ACC112 (cell line): ENCODE measurements around the gene CIRBP.
A peak's percentile ranks its signal among the peaks of the same experiment; 100 is the strongest.

Source experiments
- H2AFZ ChIP-seq: fragments of 200-600 bp; sonication (generic); one replicate; pipeline ENCODE4 v1.6.0; 2017; ENCODE audit warnings: antibody characterized with exemption, low read length; ENCODE audit not compliant: unreplicated experiment
- H3K27ac ChIP-seq: fragments of 200-600 bp; sonication (generic); 2 replicates; pipeline ENCODE4 v1.5.1; 2014; ENCODE audit warnings: low read depth, mild to moderate bottlenecking, antibody characterized with exemption, low read length, moderate library complexity
- H3K27me3 ChIP-seq: fragments of 200-600 bp; sonication (generic); 2 replicates; pipeline ENCODE4 v1.6.1; 2014; ENCODE audit warnings: mild to moderate bottlenecking, antibody characterized with exemption, low read length, moderate library complexity, mixed read lengths; ENCODE audit not compliant: insufficient read depth
- H3K36me3 ChIP-seq: fragments of 200-600 bp; sonication (generic); 2 replicates; pipeline ENCODE4 v1.6.1; 2016; ENCODE audit warnings: mild to moderate bottlenecking, antibody characterized with exemption, low read length, moderate library complexity, mixed read lengths; ENCODE audit not compliant: insufficient read depth
- H3K4me1 ChIP-seq: fragments of 200-600 bp; sonication (generic); one replicate; pipeline ENCODE4 v1.6.1; 2016; ENCODE audit warnings: low read length, mixed read lengths; ENCODE audit not compliant: insufficient read depth, unreplicated experiment, control insufficient read depth
- H3K4me3 ChIP-seq: fragments of 200-600 bp; sonication (generic); 2 replicates; pipeline ENCODE4 v1.5.1; 2014; ENCODE audit warnings: mild to moderate bottlenecking, low read depth, low read length
- H3K79me2 ChIP-seq: fragments of 200-600 bp; sonication (generic); one replicate; pipeline ENCODE4 v1.6.0; 2016; ENCODE audit warnings: low read length; ENCODE audit not compliant: control insufficient read depth, unreplicated experiment, insufficient read depth

CIRBP gene

DNA sequence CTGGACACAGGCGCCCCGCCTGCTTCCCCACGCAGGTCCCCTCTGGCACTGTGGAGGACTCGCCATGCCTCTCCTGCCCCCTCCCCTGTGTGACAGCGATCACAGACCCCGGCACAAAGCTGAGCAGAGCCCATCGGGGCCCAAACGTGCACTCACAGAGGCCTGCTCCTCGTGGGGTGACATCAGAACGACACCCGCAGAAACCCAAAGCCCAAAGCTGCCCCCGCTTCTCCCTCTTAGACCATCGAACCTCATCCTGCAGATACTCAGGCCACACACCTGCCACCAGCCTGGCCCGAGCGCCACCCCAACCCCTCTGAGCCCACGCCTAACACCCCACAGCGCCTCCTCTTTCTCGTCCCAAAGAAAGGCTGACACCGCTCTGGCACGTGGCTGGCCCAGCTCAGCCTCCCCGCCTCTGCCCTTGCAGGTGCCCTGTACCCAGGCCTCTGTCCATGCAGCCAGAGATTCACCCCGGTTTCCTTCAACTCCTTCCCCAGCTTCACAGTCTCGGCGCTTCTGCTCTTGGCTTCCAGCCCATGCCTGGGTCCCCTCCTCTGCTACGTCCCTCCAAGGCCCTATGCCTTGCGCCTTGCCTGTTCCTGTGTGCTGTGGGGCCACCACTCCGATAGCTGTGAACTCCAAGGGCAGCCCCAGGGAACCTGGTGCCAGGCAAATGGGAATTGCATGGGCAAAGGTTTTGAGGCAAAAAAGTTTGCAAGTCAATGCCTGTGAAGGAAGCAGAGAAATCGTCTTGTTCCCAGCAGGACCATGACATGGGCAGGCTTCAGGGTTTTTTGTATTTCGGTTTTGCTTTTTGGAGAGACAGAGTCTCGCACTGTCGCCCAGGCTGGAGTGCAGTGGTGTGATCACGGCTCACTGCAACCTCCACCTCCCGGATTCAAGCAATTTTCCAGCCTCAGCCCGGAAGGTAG is 30.5 kb upstream of the CIRBP start:
- Histone ChIP-seq H3K27me3 (no peaks in the 10 kb centered on the region), H3K4me3 (peak overlapping the region; percentile 45), H3K79me2 (peaks cover 13% of the 10 kb centered on the region), H2AFZ (no peak overlapping the region), H3K27ac (no peak overlapping the region), H3K4me1 (peaks cover 17% of the 10 kb centered on the region), H3K36me3 (no peaks in the 10 kb centered on the region)

DNA sequence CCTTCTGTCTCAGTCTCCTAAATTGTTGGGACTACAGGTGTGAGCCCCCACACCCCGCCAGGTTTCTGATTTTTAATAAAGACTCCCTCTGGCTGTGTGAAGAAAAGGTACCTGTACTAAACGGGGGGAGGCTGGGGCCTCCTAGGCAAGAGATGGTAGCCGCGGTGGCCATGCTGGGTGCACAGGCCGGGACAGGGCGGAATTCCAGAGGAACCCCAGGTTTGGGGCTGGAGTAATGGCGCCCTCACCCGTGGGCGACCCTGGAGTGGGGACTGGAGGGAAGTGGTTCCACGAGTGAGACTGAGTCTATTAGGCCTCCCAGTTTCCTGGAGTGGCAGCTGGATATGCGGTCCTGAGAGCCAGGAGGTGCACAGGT is 29.7 kb upstream of the CIRBP start:
- Histone ChIP-seq H3K4me3 (no peak overlapping the region), H3K36me3 (no peaks in the 10 kb centered on the region), H3K27me3 (no peaks in the 10 kb centered on the region), H2AFZ (no peak overlapping the region), H3K27ac (no peak overlapping the region), H3K4me1 (peaks cover 22% of the 10 kb centered on the region), H3K79me2 (peaks cover 16% of the 10 kb centered on the region)

DNA sequence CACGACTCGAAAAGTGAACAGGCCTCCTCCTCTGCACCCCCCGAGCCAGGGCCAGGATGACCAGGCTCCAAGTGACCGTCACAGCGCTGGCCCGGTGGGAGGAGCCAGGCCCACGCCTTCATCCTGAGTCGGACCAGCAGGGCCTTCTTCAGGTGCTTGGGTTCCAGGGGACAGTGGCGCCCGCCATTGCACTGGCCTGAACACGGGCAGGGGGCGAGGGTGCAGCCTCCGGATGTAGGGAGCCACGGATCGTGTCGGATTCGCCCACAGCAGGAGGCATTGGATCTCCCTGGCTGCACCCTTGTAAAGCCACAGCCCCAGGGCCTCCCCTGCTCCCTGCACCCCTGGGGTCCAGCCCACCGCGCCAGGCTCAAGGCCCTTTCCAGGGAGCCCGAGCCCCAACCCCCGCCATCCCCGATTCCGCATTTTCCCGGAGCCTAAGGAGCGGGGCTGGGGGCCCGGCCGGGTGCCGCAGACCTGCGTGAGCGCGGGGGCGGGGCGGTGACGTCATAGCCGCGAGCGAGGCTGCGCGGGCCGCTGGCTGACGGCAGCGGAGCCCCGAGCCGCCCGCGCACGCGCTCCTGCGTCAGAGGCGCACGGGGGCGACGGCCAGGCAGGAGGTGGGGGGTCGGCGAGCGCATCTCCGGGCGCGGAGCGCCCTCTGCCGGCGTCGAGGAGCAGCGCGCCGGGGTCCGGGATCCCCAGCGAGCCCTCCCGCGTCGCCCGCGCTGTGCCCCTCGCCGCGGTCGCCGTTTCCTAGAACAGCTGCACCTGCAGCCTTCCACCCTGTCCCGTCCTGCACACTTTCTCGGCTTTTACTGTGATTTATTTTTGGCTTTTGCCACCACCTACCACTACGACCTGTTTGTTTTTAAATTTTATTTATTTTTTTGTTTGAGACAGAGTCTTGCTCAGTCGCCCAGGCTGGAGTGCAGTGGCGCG is 29.1 kb upstream of the CIRBP start:
- Histone ChIP-seq H3K4me1 (peaks cover 29% of the 10 kb centered on the region), H3K27ac (0 out of 2 replicates have a peak overlapping the region, but pooled peaks have one; percentile 19), H3K27me3 (no peaks in the 10 kb centered on the region), H2AFZ (peak overlapping the region; percentile 25), H3K4me3 (peak overlapping the region; percentile 69), H3K79me2 (peaks cover 16% of the 10 kb centered on the region), H3K36me3 (no peaks in the 10 kb centered on the region)

DNA sequence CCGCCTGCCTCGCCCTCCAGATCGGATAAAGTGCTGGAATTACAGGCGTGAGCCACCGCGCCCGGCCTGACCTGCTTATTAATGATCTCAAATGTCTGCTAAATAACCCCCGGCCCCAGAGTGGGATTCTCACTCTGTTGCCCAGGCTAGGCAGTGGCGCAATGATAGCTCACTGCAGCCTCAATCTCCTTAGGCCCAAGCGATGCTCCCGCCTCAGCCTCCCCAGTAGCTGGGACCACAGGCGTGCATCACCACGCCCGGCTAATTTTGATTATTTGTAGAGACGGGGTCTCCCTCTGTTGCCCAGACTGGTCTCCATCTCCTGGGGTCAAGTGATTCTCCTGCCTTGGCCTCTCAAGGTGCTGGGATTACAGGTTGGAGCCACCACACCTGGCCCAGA is 28.2 kb upstream of the CIRBP start:
- H3K4me3 ChIP-seq: peak overlapping the region; percentile 96
- H3K4me1 ChIP-seq: peaks cover 31% of the 10 kb centered on the region

DNA sequence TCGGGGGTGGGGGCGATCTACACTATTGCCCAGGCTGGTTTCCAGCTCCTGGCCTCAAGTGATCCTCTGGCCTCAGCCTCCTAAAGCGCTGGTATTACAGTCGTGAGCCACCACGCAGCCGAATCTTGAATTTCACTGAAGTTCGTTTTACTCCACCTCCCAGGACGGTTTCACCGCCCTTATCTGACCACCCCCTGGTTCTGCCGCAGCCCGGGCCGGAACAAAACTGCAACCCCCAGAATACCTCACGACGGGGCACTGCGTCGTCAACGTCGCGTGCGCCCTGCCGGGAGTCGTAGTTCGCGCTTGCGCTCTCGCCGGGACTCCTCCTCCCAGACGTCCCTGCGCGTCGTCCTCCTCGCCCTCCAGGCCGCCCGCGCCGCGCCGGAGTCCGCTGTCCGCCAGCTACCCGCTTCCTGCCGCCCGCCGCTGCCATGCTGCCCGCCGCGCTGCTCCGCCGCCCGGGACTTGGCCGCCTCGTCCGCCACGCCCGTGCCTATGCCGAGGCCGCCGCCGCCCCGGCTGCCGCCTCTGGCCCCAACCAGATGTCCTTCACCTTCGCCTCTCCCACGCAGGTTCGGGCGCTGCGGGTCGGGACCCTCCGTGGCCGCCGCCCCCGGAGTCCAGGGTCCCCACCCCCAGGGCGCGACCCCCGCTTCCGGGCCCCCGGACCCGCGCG is 27.6 kb upstream of the CIRBP start, which contains the start of gene ATP5F1D:
Gene ATP5F1D (plus strand): TSS at position 335 of the 679 bp plus-strand sequence. CDS start 100 bp downstream, at position 435.
- Histone ChIP-seq H3K4me3 (peak within 1 kb of the TSS; percentile 96), H3K4me1 (peaks cover 26% of the 10 kb centered on the region), H3K27ac (no peak within 1 kb of the TSS; the same call in 1 of the 2 replicates), H2AFZ (no peak within 1 kb of the TSS), H3K36me3 (no peaks in the 10 kb centered on the region), H3K79me2 (peaks cover 16% of the 10 kb centered on the region), H3K27me3 (no peaks in the 10 kb centered on the region)

More for the DNA sequence above, 28.2 kb upstream of the CIRBP start:
- peaks cover 16% of the 10 kb centered on the region for H3K79me2 ChIP-seq
- H3K27ac ChIP-seq: no peak overlapping the region
- no peaks in the 10 kb centered on the region for H3K36me3 ChIP-seq
- H2AFZ ChIP-seq: no peak overlapping the region
- no peaks in the 10 kb centered on the region for H3K27me3 ChIP-seq

DNA sequence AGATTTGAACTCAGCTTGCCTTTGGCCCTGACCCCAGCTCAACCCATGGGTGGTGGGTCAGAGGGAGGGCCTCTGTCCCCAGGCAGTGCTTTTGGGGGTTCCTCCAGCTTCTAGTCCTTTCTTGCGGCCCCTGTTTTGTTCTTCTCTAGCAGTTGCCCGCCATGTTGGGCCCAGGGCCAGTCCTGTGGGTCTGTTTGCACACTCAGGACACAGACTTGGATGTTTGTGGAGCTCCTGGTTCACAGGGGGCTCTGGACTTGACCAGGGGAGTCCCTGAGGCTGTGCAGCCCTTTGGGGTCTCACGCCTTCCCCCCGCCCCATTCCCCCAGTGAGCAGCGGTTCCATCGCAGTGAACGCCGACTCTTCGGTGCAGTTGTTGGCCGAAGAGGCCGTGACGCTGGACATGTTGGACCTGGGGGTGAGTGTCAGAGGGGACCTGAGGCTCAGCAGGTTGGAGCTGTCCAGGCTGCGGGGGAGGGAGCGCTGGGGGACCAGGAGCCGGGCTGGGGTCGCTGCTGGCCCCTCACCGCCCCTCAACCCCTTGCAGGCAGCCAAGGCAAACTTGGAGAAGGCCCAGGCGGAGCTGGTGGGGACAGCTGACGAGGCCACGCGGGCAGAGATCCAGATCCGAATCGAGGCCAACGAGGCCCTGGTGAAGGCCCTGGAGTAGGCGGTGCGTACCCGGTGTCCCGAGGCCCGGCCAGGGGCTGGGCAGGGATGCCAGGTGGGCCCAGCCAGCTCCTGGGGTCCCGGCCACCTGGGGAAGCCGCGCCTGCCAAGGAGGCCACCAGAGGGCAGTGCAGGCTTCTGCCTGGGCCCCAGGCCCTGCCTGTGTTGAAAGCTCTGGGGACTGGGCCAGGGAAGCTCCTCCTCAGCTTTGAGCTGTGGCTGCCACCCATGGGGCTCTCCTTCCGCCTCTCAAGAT is 25.1 kb upstream of the CIRBP start:
- Histone ChIP-seq H3K79me2 (peaks cover 16% of the 10 kb centered on the region), H3K4me3 (peak overlapping the region; percentile 96), H3K36me3 (no peaks in the 10 kb centered on the region), H3K27ac (0 out of 2 replicates have a peak overlapping the region, but pooled peaks have one; percentile 26), H3K27me3 (no peaks in the 10 kb centered on the region), H3K4me1 (peaks cover 29% of the 10 kb centered on the region), H2AFZ (no peak overlapping the region)

DNA sequence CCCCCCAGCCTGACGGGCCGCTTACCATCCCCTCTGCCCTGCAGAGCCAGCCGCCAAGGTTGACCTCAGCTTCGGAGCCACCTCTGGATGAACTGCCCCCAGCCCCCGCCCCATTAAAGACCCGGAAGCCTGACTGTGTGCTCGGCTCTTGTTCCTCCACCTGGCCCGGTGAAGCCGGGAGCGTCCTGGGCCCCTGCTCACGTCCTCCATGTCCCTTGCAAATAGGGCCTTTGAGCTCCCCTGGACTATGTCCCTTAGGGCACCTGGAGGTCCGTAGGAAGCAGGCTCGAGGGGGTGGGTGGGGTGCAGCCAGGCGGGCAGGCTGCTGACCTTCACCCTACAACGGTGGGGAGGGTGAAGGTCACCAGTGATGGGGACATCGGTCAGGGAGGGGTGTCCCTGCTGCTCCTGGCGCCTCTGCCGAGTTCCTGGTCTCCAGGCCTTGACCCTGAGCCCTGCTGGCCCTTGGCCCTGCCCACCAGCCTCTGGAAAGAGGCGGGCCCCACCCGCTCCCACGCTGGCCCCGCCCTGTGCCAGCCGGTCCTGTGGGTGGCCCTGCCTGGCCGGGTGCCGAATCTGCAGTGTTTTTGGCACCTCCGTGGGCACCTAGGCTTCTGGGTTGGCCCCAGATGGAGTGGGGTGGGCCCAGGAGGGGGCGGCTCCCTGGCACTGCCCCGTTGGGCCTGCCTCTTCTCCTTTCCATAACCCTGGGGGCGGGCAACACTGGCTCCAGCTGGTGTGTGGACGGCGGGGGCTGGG is 24.3 kb upstream of the CIRBP start:
- Histone ChIP-seq H3K4me3 (peak overlapping the region; percentile 96), H3K27me3 (no peaks in the 10 kb centered on the region), H2AFZ (no peak overlapping the region), H3K4me1 (peaks cover 29% of the 10 kb centered on the region), H3K79me2 (peaks cover 19% of the 10 kb centered on the region), H3K36me3 (no peaks in the 10 kb centered on the region), H3K27ac (peak overlapping the region; percentile 26; the same call in 1 of the 2 replicates)

DNA sequence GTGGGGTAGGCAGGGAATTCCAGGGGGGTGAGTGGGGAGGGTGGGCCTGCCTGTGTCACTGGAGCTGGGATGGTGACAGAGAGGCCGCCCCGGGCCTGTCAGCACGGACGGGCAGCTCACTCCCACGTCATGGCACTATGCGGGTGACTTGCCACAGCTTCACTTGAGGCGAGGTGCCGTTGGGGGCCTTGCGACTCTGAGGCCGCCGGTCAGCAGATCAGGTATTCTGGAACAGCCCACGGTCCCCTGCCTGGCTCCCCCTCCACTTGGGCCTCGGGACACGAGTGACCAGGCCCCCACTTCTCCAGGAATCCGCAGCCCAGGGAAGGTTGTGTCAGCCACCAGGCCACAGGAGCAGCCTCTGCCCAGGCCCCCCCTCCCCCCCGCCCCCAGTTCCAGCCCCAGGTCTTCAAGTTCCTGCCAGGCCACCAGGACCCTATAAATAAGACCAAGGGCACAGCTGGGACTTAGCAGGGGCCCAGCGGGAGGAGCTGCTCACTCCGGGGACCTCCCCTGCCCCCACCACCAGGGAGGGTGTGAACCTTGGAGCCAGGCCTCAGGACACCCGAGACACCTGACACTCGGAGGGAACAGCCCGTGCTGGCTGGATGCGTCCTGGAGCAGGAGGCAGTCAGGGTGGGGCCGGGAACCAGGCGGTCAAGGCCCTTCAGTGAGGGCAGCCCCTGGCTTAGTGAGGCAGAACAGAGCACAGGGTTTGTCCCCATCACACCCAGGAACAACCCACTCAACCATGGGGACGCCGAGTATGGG is 23.5 kb upstream of the CIRBP start:
- Histone ChIP-seq H3K4me3 (no peak overlapping the region), H2AFZ (no peak overlapping the region), H3K27me3 (no peaks in the 10 kb centered on the region), H3K27ac (peak overlapping the region; percentile 26; the same call in 1 of the 2 replicates), H3K79me2 (peaks cover 24% of the 10 kb centered on the region), H3K4me1 (peaks cover 29% of the 10 kb centered on the region), H3K36me3 (no peaks in the 10 kb centered on the region)
